DMS53 (cell line): ENCODE results near the gene IMMP2L.
A peak's percentile ranks its signal among the peaks of the same experiment; 100 is the strongest.

Source experiments
- DNase-seq: peaks from one replicate; lab custom pipeline; 2025; lab: John Stamatoyannopoulos, UW

IMMP2L gene

DNA sequence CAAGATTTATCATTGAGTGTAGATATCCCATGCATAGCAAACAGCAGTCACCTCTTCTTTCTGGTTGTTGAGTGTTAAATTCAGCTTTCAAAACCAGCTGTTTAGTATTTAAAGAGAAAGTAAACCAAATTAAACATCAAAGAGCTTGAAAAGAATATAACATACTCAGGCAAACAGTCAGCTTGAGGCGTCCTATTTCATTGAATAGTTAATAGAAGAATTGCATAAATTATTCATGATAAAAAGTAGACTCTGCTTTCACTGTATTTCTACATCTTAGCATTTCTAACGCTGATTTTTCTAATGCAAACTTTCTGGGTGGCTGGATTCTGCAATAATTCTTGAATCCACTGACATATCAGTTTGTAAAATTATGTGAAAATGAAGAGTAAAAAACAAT is 935.9 kb downstream of the IMMP2L start:
- DNase-seq: no peak

DNA sequence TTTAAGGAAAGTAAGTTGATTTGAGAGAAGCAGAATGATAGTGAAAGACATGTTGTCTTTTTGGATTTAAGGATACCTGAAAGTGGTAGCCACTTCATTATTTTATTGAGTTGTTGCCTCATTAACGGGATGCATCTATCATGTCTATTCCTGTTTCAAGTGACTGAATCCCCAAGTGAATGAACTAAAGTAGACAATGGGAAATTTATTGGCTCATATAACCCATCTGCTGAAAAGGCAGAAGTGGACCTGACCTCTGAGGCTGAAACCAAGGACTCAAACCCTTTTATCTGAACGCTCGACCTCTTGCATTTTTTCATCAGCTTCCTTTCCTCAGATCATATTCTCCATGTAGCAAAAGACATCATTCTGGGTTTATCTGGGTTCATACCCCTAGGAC is 937.0 kb downstream of the IMMP2L start:
- no peak for DNase-seq

DNA sequence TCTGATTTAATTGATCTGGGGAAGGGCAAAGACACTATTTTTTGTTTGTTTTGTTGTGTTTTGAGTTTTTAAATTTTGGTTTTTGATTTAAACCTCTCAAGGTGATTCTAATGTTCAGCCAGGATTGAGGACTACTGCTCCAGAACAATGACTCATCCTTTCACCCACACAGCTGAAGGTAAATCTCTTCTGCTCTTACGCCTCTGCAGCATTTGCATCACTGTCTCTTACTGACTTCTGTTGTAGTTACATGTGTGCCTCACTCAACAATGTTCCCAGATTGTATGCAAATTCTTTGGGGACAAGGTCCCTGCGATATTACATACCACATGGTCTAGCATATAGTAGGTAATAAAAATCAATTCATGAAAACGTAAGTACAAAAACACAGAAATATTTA is 938.9 kb downstream of the IMMP2L start:
- peak; percentile 40 for DNase-seq

DNA sequence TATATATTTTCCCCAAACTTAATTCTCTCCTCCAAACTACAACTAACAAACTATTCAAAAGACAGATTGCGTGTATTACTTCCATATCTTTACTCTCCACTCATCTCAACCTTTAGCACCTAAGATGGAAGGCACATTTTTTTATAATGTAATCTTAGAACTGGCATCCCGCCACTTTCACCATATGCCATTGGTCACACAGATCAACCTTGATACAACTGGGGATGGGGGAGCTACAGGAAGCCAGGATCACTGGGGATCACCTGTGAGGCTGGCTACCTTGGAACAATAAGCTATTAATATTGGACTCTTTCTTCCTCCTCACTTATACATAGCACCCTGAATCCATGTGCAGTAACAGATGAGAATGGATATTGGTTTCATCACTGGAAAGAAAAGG is 941.0 kb downstream of the IMMP2L start:
- no peak for DNase-seq

DNA sequence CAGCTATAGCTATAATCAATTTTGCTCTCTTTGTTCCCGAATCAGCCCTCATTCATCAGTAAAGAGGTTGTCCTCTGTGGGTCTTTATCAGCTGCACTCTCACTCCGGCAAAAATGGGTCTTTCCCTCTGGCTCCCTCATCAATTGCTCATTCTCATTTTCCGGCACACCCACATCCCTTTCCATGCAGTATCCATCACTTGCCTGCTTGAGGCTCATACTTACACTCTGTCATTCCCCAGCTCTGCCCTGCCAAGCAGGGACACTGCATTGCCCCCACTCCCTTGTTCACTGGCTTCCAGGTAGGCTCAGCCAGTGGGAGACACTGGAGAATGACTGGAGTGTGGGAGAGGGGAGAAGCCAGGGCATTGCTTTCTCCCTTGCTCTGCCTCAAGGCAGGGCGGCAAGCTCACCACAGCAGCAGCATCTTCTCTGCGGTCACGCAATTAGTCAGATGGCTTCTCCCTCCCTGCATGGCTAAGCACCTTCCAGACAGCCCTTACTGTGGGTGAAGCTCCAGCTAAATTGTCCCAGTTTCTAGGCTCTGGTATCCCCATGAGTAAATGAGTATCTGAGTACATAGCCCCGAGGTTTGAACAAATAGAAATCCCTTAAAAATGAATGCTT is 942.1 kb downstream of the IMMP2L start:
- DNase-seq: no peak
